Peyer's patch (tissue), 4 donors: ENCODE data around the gene TOB1. TPM values are rescaled to one million over a fixed set of nuclear protein-coding genes. Genes with fewer than 3 reads are reported as not detected.

Source experiments
- DNase-seq, 3 donors: peaks; one replicate each; pipeline ENCODE4 v3.0.0-alpha.2; 2017 to 2019
- H3K27ac ChIP-seq, 4 donors: fragments of 200-600 bp; sonication (generic); one replicate each; pipeline ENCODE4 v1.5.1; 2016 to 2019
- H3K27me3 ChIP-seq, 2 donors: fragments of 200-600 bp; sonication (generic); one replicate each; pipeline ENCODE4 v1.5.1; 2019
- H3K36me3 ChIP-seq, 3 donors: fragments of 200-600 bp; sonication (generic); one replicate each; pipeline ENCODE4 v1.5.1; 2016 to 2019
- H3K4me1 ChIP-seq, 4 donors: fragments of 200-600 bp; sonication (generic); one replicate each; pipeline ENCODE4 v1.5.1; 2016 to 2019
- H3K4me3 ChIP-seq, 4 donors: fragments of 200-600 bp; sonication (generic); 1 replicate in 3 of 4; 2 replicates in 1 of 4; pipeline ENCODE4 v1.5.1; 2016 to 2019; ENCODE audit warnings: mild to moderate bottlenecking in 1 of 4
- H3K9me3 ChIP-seq, 4 donors: fragments of 200-600 bp; sonication (generic); one replicate each; pipeline ENCODE4 v1.5.1; 2016 to 2019; ENCODE audit warnings: mild to moderate bottlenecking in 1 of 4
- POLR2A ChIP-seq, 2 donors: fragments of 450-650 bp; IDR thresholded peaks; one replicate each; pipeline ENCODE4 v1.5.1; 2017; ENCODE audit warnings: antibody characterized with exemption in 2 of 2, mild to moderate bottlenecking in 2 of 2, moderate library complexity in 2 of 2
- total RNA-seq, 4 donors: library from RNA; depleted of rRNA; stranded (reverse); fragments of >200 nt; gene quantifications; one replicate each; pipeline ENCODE4 v1.1.0, GENCODE V29; 2016
- TF ChIP-seq, protein P1 (sequence below), 6 experiments: fragments of 450-650 bp in 4 of 6; fragments of 200-600 bp in 2 of 6; sonication (generic) in 1 of 6; IDR thresholded peaks; one replicate each; pipeline ENCODE4 v1.5.1; 2017 to 2019; ENCODE audit warnings: antibody characterized with exemption in 6 of 6, mild to moderate bottlenecking in 3 of 6, moderate library complexity in 1 of 6

TOB1 gene
- total RNA-seq, 4 donors from 2014 or later = 38.0 to 101 (median 60.6) TPM

DNA sequence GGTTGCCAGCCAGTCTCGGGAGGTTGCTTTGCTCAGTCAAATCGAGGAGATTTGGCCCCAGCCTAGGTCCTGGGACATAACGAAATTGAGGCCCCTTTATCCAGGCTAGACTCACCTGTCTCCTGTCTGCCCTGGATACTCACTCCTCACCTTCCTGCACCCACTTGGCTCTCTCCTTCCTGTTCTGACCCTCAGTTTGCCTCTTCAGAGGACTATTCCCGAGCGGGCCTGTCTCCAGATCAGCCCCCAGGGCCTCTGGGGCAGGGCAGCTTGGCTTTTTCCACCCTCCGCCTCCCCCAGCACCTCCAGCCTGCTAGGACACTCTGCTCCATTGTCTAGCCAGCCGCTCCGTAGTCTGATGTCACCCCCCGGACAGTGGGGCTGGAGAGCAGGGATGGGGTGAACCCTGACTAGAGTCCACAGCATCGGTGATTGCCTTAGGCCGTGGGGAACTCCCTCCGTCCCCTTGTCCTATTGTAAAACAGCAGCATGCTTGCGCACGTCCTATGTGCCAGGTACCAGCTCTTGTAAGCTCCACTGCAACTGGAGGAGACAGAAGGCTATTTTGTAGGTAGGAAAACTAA, 21.9 kb downstream of the TOB1 start:
- TF ChIP-seq, protein P1, sequence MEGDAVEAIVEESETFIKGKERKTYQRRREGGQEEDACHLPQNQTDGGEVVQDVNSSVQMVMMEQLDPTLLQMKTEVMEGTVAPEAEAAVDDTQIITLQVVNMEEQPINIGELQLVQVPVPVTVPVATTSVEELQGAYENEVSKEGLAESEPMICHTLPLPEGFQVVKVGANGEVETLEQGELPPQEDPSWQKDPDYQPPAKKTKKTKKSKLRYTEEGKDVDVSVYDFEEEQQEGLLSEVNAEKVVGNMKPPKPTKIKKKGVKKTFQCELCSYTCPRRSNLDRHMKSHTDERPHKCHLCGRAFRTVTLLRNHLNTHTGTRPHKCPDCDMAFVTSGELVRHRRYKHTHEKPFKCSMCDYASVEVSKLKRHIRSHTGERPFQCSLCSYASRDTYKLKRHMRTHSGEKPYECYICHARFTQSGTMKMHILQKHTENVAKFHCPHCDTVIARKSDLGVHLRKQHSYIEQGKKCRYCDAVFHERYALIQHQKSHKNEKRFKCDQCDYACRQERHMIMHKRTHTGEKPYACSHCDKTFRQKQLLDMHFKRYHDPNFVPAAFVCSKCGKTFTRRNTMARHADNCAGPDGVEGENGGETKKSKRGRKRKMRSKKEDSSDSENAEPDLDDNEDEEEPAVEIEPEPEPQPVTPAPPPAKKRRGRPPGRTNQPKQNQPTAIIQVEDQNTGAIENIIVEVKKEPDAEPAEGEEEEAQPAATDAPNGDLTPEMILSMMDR (IDR thresholded peaks at IDR 0.05) = no peak
- no peak for TF ChIP-seq POLR2A (IDR thresholded peaks at IDR 0.05)
- no peak overlapping the region for H3K27ac ChIP-seq
- H3K36me3 ChIP-seq = no peaks in the 10 kb centered on the region
- no peak for DNase-seq
- no peaks in the 10 kb centered on the region for H3K9me3 ChIP-seq
- H3K27me3 ChIP-seq = no peaks in the 10 kb centered on the region
- H3K4me3 ChIP-seq = no peak overlapping the region
- H3K4me1 ChIP-seq = no peaks in the 10 kb centered on the region

DNA sequence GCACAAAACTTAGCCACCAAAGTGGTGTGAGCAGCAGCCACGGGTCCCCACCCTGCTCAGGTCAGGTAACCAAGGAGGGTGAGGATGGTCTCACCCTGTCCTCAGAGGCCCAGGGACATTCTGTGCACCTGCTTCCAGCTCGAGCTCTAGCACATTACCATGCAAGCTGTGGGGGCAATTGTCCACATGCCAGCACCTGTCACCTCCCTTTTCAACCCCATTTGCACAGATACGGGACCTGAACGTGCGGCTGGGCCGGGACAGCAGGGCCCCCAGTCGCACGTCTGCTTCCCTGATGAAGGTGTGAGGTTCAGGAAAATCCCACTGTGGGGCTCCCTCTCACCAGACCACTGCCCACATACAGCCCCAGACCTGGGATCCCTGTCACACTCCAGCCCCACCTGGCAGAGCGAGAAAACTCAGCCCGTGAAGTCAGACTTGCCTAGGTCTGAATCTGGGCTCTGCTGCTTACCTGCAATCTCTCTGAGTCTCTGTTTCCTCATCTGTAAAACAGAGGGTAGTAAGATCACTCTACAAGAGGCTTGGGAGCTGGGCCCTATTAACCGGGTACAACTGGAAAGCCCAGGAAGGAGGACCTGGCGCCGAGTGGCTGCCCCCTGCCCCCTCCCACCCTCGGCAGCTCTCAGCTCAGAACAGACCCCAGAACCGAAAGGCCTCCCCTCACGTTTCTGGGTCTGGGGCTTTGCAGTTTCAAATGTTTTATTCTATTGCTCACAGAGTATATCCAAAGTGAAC, 22.8 kb downstream of the TOB1 start:
- TF ChIP-seq, protein P1 (IDR thresholded peaks at IDR 0.05) = no peak
- TF ChIP-seq POLR2A (IDR thresholded peaks at IDR 0.05) = no peak
- Histone ChIP-seq H3K27me3 (no peaks in the 10 kb centered on the region), H3K4me3 (no peak overlapping the region), H3K4me1 (no peaks in the 10 kb centered on the region), H3K36me3 (no peaks in the 10 kb centered on the region), H3K27ac (no peak overlapping the region), H3K9me3 (no peaks in the 10 kb centered on the region)
- DNase-seq = no peak

DNA sequence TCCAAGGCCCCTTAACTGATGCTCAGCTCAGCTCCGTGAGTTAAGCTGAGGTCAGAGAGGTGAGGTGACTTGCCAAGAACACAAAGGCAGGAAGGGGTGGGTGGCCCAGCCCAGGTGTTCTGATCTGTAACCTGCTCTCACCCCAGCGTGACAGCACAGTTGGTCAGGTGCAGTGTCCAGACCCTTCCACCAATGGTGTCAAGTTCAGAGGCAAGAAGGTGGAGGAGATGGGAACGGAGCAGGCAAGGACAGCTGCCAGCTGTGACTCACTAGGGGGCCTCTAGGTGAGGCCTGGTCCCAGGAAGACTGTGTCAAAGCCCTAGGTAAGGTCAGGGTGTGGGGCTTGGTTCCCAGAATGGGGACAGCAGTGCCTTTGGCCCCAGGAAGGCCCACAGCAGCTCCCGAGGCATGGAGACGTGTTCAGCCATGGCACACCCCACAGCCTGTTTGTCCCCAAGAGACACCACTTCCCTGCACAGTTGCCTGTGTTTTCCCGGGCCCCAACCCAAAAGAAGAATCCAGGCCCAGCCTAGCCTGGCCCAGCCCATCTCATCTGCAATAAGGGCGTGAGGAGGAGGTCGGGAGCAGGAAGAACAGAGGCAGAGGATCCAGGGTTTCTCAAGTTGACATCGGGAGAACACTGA, 23.5 kb downstream of the TOB1 start:
- Histone ChIP-seq H3K36me3 (no peaks in the 10 kb centered on the region), H3K4me1 (no peaks in the 10 kb centered on the region), H3K27ac (no peak overlapping the region), H3K4me3 (no peak overlapping the region), H3K27me3 (no peaks in the 10 kb centered on the region), H3K9me3 (no peaks in the 10 kb centered on the region)
- TF ChIP-seq, protein P1 (IDR thresholded peaks at IDR 0.05) = no peak
- TF ChIP-seq POLR2A (IDR thresholded peaks at IDR 0.05) = no peak
- no peak for DNase-seq

DNA sequence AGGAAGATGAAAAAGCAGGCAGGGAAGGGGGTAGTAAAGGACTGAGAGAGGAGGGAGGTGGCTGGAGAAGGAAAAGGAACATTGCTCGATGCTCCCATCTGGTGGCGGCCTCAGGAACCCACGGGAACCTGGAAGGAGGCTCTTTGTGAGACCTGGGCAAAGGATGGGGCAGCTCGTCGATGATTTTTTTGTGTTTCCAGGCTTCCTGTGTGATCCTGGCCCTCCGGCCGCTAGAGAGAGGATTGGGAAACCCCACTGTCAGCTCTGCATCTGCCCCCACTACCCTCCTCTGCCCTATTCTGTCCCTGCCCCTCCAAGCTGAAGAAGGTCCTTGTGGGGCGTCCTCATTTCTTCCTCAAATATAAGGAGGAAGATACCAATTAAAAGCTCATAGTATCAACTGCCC, 24.2 kb downstream of the TOB1 start:
- Histone ChIP-seq H3K27ac (no peak overlapping the region), H3K27me3 (no peaks in the 10 kb centered on the region), H3K4me3 (no peak overlapping the region), H3K9me3 (no peaks in the 10 kb centered on the region), H3K36me3 (no peaks in the 10 kb centered on the region), H3K4me1 (no peaks in the 10 kb centered on the region)
- DNase-seq = peak; percentile 48 to 85 (median 83)
- TF ChIP-seq, protein P1 (IDR thresholded peaks at IDR 0.05) = peak in 5 of 6 experiments; percentile 64 to 83 (median 80)
- no peak for TF ChIP-seq POLR2A (IDR thresholded peaks at IDR 0.05)

DNA sequence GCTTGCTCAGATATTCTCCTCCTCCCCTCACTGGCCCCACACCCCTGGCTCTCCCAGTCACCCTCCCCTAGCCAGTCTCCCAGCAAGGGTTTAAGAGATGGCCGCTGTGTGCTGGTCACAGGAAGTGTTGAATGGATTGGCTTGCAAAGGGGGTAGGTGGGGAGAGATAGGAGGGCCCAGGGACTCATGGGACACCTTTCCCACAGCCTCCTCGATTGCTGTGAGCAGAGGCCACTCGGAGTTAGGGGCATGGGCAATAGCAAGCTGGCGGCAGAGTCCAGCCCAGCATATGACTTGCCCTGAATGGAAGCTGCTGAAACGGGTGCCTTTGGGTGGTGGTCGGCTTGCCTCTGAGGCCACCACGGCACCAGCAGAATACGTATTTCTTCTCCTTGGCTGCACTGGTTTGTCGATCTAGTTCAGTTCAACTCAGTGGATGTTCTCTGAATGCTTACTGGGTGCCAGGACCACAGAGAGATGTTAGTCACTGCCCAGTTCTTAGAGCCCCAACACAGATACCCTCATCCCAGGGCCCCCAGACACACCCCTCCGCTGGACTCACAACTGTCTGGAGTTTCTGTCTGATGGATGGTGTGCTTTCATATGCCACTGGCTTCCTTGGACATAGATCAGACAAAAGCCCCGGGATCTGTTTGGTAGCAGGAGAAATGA, 24.7 kb downstream of the TOB1 start:
- no peaks in the 10 kb centered on the region for H3K27me3 ChIP-seq
- no peaks in the 10 kb centered on the region for H3K4me1 ChIP-seq
- no peaks in the 10 kb centered on the region for H3K36me3 ChIP-seq
- no peak overlapping the region for H3K27ac ChIP-seq
- H3K4me3 ChIP-seq = no peak overlapping the region
- DNase-seq = no peak
- H3K9me3 ChIP-seq = no peaks in the 10 kb centered on the region
- TF ChIP-seq POLR2A (IDR thresholded peaks at IDR 0.05) = no peak
- TF ChIP-seq, protein P1 (IDR thresholded peaks at IDR 0.05) = no peak
